Measurements from ENCODE around the gene ADRA2A. TPM values are rescaled to one million over a fixed set of nuclear protein-coding genes. Genes with fewer than 3 reads are reported as not detected.
A peak's percentile ranks its signal among the peaks of the same experiment; 100 is the strongest.

The ADRA2A gene
- polyA plus RNA-seq, 1 donor = 5.4 TPM

DNA sequence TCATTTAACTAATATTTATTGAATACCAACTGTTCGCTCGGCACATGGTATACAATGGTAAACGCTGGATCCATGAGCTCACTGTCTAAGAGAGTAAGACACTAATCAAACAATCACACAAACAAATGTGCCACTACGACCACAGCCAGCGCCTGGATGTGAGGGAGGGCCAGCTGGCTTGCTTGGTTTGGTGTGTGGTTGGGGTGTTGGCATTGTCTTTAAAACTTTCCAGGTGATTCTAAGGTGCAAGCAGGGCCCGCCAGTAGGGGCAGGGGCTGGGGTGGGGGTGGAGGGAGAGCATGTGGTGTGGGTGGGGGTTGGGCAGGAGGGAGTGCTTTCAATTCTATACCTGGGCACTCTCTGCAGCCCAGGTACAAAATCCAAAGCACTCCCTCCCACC lies 31.6 kb downstream of the ADRA2A start:
- no CpG with 5 or more reads among the region's 6 CpGs for WGBS (ENCODE audit: insufficient coverage, low lambda C conversion rate)
- Histone ChIP-seq H3K27ac (ENCODE audit: low read length) (no peak overlapping the region), H3K36me3 (ENCODE audit: control insufficient read depth, insufficient read depth, low read length) (no peaks in the 10 kb centered on the region), H3K27me3 (ENCODE audit: control insufficient read depth, insufficient read depth, low read length) (no peaks in the 10 kb centered on the region), H3K9me3 (ENCODE audit: control insufficient read depth, low read depth, low read length) (no peaks in the 10 kb centered on the region), H3K4me3 (ENCODE audit: low read length) (no peak overlapping the region), H3K4me1 (ENCODE audit: control insufficient read depth, insufficient read depth, low read length) (peaks cover 4% of the 10 kb centered on the region)
- no peak for DNase-seq

DNA sequence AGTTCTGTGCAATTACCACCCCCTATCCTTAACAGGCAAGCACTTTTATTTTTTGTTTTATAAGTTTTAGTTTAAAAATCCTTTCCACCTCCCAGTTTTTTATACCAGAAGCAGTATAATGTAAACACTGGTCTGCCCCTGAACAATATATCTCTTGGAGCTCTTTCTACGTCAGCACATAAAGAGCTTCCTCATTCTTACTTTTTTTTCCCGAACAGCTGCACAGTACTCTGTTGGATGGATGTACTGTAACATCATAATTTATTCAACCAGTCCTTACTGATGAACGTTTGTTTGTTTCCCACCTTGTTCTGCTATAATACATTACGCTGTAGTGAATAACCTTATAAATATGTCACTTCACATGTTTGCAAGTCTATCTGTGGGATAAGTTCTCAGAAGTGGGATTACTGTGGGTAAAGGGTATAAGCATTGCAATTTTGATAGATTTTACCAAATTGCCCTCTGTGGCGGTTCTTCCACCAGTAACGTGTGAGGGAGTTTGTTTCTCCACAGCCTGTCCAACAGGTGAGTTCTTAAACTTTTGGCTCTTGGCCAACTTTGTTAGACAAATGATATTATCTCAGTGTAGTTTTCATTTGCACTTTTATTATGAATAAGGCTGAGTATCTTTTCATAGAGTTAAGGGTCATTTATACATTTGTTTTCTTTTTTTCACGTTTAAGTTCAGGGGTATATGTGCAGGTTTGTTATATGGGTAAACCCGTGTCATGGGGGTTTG lies 32.8 kb downstream of the ADRA2A start:
- Histone ChIP-seq H3K27me3 (ENCODE audit: control insufficient read depth, insufficient read depth, low read length) (no peaks in the 10 kb centered on the region), H3K4me3 (ENCODE audit: low read length) (no peak overlapping the region), H3K4me1 (ENCODE audit: control insufficient read depth, insufficient read depth, low read length) (peaks cover 2% of the 10 kb centered on the region), H3K9me3 (ENCODE audit: control insufficient read depth, low read depth, low read length) (no peaks in the 10 kb centered on the region), H3K27ac (ENCODE audit: low read length) (no peak overlapping the region), H3K36me3 (ENCODE audit: control insufficient read depth, insufficient read depth, low read length) (no peaks in the 10 kb centered on the region)
- DNase-seq = peak in 1 of 2 donors; percentile 29
- 70% methylated on average over 2 of the region's 8 CpGs for WGBS (ENCODE audit: insufficient coverage, low lambda C conversion rate)

DNA sequence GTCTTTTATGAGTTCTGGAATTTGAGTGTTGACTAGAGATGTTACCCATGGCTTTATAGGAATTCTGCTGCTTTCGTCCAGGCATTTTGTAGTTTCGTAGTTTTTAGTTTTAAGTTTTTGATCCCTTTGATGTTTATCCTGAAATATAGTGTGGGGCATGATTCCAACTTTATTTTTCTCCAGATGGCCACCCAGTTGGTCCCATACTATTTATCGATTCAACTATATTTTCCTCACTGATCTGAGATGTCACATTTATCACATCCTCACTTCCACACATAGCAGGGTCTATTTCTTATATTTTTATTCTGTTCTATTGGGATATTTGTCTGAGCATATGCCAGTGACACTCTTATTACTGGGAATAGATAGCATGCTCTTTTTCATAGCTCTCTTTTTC lies 33.9 kb downstream of the ADRA2A start:
- Histone ChIP-seq H3K4me3 (ENCODE audit: low read length) (no peak overlapping the region), H3K4me1 (ENCODE audit: control insufficient read depth, insufficient read depth, low read length) (no peaks in the 10 kb centered on the region), H3K36me3 (ENCODE audit: control insufficient read depth, insufficient read depth, low read length) (no peaks in the 10 kb centered on the region), H3K27me3 (ENCODE audit: control insufficient read depth, insufficient read depth, low read length) (no peaks in the 10 kb centered on the region), H3K27ac (ENCODE audit: low read length) (no peak overlapping the region), H3K9me3 (ENCODE audit: control insufficient read depth, low read depth, low read length) (no peaks in the 10 kb centered on the region)
- WGBS (ENCODE audit: insufficient coverage, low lambda C conversion rate) = 100% methylated on average over 1 of the region's 3 CpGs
- no peak for DNase-seq

DNA sequence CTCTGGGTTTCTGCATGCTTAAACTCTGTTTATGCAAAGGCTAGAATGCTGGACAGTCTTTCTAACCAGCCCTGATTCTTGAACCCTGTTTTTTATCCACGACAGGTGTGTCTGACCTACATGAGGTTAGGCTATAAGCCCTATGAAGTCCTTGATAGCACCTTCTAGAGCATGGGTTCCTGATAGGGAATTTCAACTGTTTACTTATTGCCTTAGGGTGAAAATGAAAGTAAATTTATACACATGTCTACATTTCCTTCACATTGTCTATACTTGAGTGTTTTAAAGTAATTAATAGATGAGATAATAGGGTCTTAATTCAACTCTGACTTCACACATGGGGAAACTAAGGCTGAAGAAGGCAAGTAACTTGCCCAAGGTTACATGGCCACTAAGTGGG lies 35.5 kb downstream of the ADRA2A start:
- Histone ChIP-seq H3K4me1 (ENCODE audit: control insufficient read depth, insufficient read depth, low read length) (no peaks in the 10 kb centered on the region), H3K27ac (ENCODE audit: low read length) (no peak overlapping the region), H3K36me3 (ENCODE audit: control insufficient read depth, insufficient read depth, low read length) (no peaks in the 10 kb centered on the region), H3K27me3 (ENCODE audit: control insufficient read depth, insufficient read depth, low read length) (no peaks in the 10 kb centered on the region), H3K9me3 (ENCODE audit: control insufficient read depth, low read depth, low read length) (no peaks in the 10 kb centered on the region), H3K4me3 (ENCODE audit: low read length) (no peak overlapping the region)
- DNase-seq = peak in 1 of 2 donors; percentile 56
- no CpG with 5 or more reads among the region's 1 CpG for whole genome bisulfite sequencing (ENCODE audit: insufficient coverage, low lambda C conversion rate)

DNA sequence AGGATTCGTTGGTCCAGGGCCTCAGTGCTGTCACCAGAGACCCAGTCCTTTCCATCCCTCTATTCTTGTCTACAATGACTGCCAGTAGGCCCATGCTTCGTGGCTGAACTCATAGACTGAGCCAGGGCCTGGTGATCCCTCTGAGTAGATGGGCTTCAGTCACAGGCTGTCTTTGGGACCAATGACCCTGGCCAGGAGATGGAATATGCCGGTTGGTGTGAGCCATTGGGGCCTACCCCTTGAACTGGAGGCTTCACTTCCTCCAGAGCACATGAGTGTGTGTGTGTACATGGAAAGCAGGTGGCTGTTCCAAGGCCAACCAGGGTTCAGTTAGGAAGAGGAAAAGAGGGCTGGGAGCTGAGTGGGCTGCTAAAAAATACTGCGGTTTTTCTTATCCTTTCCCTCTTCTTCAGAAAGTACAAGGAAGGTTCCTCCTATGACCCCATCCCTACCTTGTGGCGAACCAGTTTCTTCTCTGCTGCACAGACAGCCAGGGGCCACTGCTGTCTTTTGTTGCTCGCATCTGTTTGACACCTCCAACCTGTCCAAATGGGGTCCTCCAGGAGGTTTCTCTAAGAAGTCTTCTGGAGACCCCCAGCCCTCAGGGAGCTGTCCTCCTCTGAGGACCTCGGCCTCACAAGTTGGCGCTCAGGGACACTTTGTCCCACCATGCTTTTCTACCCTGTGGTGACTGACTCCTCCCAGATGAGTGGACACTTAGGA lies 36.6 kb downstream of the ADRA2A start:
- Histone ChIP-seq H3K27me3 (ENCODE audit: control insufficient read depth, insufficient read depth, low read length) (no peaks in the 10 kb centered on the region), H3K9me3 (ENCODE audit: control insufficient read depth, low read depth, low read length) (no peaks in the 10 kb centered on the region), H3K4me1 (ENCODE audit: control insufficient read depth, insufficient read depth, low read length) (no peaks in the 10 kb centered on the region), H3K4me3 (ENCODE audit: low read length) (no peak overlapping the region), H3K36me3 (ENCODE audit: control insufficient read depth, insufficient read depth, low read length) (no peaks in the 10 kb centered on the region), H3K27ac (ENCODE audit: low read length) (no peak overlapping the region)
- WGBS (ENCODE audit: insufficient coverage, low lambda C conversion rate) = no CpG with 5 or more reads among the region's 8 CpGs
- DNase-seq = no peak

DNA sequence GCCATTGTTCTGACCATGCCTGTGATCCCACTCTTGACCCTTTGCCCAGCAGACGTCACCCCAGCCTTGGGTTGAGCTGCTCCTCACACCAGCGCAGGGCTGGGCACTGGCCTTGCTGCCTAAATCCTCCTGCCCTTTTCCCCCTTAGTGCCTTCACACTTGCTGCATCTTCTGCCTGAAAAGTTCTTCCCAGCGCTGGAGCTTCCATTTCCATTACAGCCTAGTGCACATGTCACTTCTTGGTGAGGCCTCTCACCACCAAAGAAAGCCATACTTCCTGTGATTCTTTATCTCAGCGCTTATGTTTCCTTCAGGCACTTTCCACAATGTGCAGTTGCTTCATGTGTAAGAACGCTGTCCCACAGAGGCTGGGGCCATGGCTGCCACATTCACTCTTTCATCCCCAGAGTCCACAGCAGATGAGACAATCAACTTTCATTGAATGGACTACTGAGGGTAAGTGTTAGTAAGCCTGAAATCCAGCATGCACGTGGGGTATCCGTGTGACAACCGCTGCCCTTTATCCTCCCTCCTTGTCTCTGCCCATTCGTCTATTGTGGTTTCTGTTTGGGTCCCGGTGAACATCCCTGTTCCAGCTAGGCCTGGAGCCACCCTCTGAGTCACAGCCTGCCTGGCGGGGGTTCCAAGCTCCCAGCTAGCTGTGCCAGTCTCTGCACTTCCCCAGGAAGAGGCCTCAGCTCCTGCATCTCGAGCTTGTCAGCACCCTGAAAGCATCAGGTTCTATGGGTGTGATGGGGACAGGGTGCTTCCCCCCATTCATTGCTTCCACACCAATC lies 37.3 kb downstream of the ADRA2A start:
- no peak for DNase-seq
- Histone ChIP-seq H3K27ac (ENCODE audit: low read length) (no peak overlapping the region), H3K27me3 (ENCODE audit: control insufficient read depth, insufficient read depth, low read length) (no peaks in the 10 kb centered on the region), H3K4me3 (ENCODE audit: low read length) (no peak overlapping the region), H3K4me1 (ENCODE audit: control insufficient read depth, insufficient read depth, low read length) (no peaks in the 10 kb centered on the region), H3K36me3 (ENCODE audit: control insufficient read depth, insufficient read depth, low read length) (no peaks in the 10 kb centered on the region), H3K9me3 (ENCODE audit: control insufficient read depth, low read depth, low read length) (no peaks in the 10 kb centered on the region)
- no CpG with 5 or more reads among the region's 12 CpGs for WGBS (ENCODE audit: insufficient coverage, low lambda C conversion rate)

DNA sequence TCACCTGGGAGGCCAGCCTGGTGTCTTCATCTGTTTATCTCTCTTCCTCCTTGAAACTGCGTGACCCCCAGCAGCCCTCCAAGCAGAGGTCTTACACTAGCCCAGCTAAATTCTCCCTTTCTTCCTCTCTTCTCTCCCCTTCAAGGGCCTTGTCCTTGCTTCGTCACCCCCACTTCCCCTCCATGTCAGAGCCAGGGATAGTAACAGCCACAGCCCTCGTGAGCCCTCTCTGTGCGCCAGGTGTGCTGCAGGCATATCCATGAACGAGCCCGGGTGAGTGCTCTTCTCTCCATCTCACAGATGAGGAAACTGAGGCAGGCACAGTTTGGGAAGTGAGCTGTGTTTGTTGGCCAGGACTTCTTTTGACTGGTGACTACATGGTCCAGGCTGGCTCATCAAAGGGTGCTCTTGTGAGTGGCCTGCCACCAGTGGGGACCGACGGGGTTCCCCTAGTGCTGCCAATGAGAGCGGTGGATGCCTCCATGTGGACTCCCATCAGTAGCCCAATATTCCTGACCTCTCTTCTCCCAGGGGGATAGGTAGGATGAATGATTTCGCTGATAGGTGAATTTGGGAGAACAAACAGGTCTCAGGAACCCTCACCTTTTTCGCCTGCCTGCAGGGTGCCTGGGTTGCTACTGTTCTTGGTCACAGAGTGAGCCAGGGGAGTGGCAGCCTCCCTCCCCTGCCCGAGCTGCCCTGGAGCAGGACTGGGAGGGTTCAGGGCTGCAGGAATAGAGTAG lies 38.1 kb downstream of the ADRA2A start:
- Histone ChIP-seq H3K36me3 (ENCODE audit: control insufficient read depth, insufficient read depth, low read length) (no peaks in the 10 kb centered on the region), H3K9me3 (ENCODE audit: control insufficient read depth, low read depth, low read length) (no peaks in the 10 kb centered on the region), H3K27ac (ENCODE audit: low read length) (no peak overlapping the region), H3K4me1 (ENCODE audit: control insufficient read depth, insufficient read depth, low read length) (no peaks in the 10 kb centered on the region), H3K27me3 (ENCODE audit: control insufficient read depth, insufficient read depth, low read length) (no peaks in the 10 kb centered on the region), H3K4me3 (ENCODE audit: low read length) (no peak overlapping the region)
- DNase-seq = no peak
- 100% methylated on average over 2 of the region's 12 CpGs for WGBS (ENCODE audit: insufficient coverage, low lambda C conversion rate)

DNA sequence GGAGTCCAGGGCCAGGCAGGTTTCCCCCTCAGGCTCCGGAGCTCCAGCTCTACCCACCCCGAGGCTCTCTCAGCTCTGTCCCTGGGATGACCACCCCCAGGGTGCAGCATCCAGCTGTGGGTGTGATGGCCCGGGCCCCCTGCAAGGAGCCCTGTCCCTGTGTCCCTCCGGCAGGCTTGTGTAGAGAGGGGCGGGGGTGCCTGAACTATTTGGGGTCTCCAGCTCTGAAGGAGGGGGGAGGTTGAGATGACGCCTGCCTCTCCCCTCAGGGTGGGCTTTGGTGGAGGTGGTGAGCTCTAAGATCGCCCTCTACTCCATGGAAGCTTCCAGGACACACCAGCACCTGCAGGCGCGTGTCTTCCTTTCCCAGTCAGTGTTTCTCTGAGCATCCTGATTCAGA lies 39.4 kb downstream of the ADRA2A start:
- Histone ChIP-seq H3K27me3 (ENCODE audit: control insufficient read depth, insufficient read depth, low read length) (no peaks in the 10 kb centered on the region), H3K36me3 (ENCODE audit: control insufficient read depth, insufficient read depth, low read length) (no peaks in the 10 kb centered on the region), H3K4me3 (ENCODE audit: low read length) (no peak overlapping the region), H3K9me3 (ENCODE audit: control insufficient read depth, low read depth, low read length) (no peaks in the 10 kb centered on the region), H3K27ac (ENCODE audit: low read length) (no peak overlapping the region), H3K4me1 (ENCODE audit: control insufficient read depth, insufficient read depth, low read length) (no peaks in the 10 kb centered on the region)
- WGBS (ENCODE audit: insufficient coverage, low lambda C conversion rate) = no CpG with 5 or more reads among the region's 9 CpGs
- no peak for DNase-seq

DNA sequence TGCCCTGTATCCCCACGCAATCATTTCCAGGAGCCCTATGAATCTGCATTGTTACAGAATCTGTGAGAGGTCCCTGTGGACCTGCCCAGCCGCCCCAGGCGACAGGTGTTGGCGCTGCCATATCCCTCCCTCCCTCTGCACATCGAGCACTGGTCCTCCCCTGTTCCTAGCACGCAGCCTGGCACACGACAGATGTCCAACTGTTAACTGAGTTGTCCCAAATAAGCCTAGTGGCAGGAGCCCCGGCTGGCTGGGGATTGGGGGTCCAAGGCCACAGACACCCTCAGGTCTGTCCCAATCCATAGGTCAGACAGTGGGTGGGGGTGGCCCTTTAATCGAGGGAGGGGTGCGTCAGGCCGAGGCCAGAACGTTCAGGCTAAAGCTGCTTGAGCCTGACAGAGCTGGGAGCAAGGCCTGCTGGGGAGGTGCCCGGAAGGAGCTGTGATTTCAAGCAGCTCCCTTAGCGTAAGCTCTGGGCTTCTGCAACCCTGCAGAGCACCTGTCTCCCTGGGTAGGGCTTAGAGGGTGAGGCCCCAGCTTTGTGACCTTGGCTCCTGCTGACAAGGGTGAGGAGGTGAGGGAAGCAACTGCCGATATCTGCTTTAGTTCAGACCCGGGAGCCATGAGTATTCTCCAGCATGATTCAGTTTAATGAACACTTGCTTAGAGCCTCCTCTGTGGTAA lies 40.1 kb downstream of the ADRA2A start:
- Histone ChIP-seq H3K9me3 (ENCODE audit: control insufficient read depth, low read depth, low read length) (no peaks in the 10 kb centered on the region), H3K27me3 (ENCODE audit: control insufficient read depth, insufficient read depth, low read length) (no peaks in the 10 kb centered on the region), H3K4me1 (ENCODE audit: control insufficient read depth, insufficient read depth, low read length) (no peaks in the 10 kb centered on the region), H3K27ac (ENCODE audit: low read length) (no peak overlapping the region), H3K4me3 (ENCODE audit: low read length) (no peak overlapping the region), H3K36me3 (ENCODE audit: control insufficient read depth, insufficient read depth, low read length) (no peaks in the 10 kb centered on the region)
- peak in 1 of 2 donors; percentile 61 for DNase-seq
- WGBS (ENCODE audit: insufficient coverage, low lambda C conversion rate) = no CpG with 5 or more reads among the region's 16 CpGs

All from large intestine (tissue), 3 donors.